OCI-LY1 (cell line): ENCODE results near the gene GRIPAP1.
A peak's percentile ranks its signal among the peaks of the same experiment; 100 is the strongest.

ENCODE experiments used
- H2AFZ ChIP-seq: fragments of 200-600 bp; sonication (generic), shearing (Covaris generic); 2 replicates; pipeline ENCODE4 v1.6.0; 2014; ENCODE audit warnings: antibody characterized with exemption, mild to moderate bottlenecking, low read length
- H3F3A ChIP-seq: fragments of 200-600 bp; sonication (generic), shearing (Covaris generic); 2 replicates; pipeline ENCODE4 v1.6.0; 2014; ENCODE audit warnings: mild to moderate bottlenecking, antibody characterized with exemption, low read length, moderate library complexity; ENCODE audit not compliant: insufficient read depth
- H3K27ac ChIP-seq: fragments of 200-600 bp; sonication (generic); 2 replicates; pipeline ENCODE4 v1.5.1; 2014; ENCODE audit warnings: low read length, mixed run types, mild to moderate bottlenecking, low read depth; ENCODE audit not compliant: poor library complexity, severe bottlenecking
- H3K27me3 ChIP-seq: fragments of 200-600 bp; sonication (generic); 2 replicates; pipeline ENCODE4 v1.6.0; 2014; ENCODE audit warnings: antibody characterized with exemption, mild to moderate bottlenecking, low read length, moderate library complexity; ENCODE audit not compliant: insufficient read depth
- H3K36me3 ChIP-seq: fragments of 200-600 bp; sonication (generic); 2 replicates; pipeline ENCODE4 v1.6.1; 2014; ENCODE audit warnings: mild to moderate bottlenecking, antibody characterized with exemption, low read length, moderate library complexity, mixed read lengths; ENCODE audit not compliant: insufficient read depth
- H3K4me1 ChIP-seq: fragments of 200-600 bp; sonication (generic); 2 replicates; pipeline ENCODE4 v1.5.1; 2014; ENCODE audit warnings: mild to moderate bottlenecking, low read length, moderate library complexity; ENCODE audit not compliant: insufficient read depth, severe bottlenecking
- H3K4me2 ChIP-seq: fragments of 200-600 bp; sonication (generic), shearing (Covaris generic); 2 replicates; pipeline ENCODE4 v1.6.1; 2014; ENCODE audit warnings: low read length
- H3K4me3 ChIP-seq: fragments of 200-600 bp; sonication (generic); 2 replicates; pipeline ENCODE4 v1.5.1; 2014; ENCODE audit warnings: low read length, low read depth, mild to moderate bottlenecking, mixed read lengths; ENCODE audit not compliant: poor library complexity, severe bottlenecking
- H3K79me2 ChIP-seq: fragments of 200-600 bp; shearing (Covaris generic); 2 replicates; pipeline ENCODE4 v1.6.1; 2016; ENCODE audit warnings: mixed run types, low read length, mixed read lengths; ENCODE audit not compliant: insufficient read depth
- H3K9ac ChIP-seq: fragments of 200-600 bp; sonication (generic), shearing (Covaris generic); 2 replicates; pipeline ENCODE4 v1.6.1; 2014; ENCODE audit warnings: mild to moderate bottlenecking, low read length, mixed read lengths
- H3K9me2 ChIP-seq: fragments of 200-600 bp; sonication (generic), shearing (Covaris generic); 2 replicates; pipeline ENCODE4 v1.6.1; 2014; ENCODE audit warnings: low read depth, mild to moderate bottlenecking, low read length, mixed read lengths
- H3K9me3 ChIP-seq: fragments of 200-600 bp; shearing (Covaris generic); 2 replicates; pipeline ENCODE4 v1.6.1; 2014; ENCODE audit warnings: low read length, mixed read lengths
- H4K20me1 ChIP-seq: fragments of 200-600 bp; sonication (generic), shearing (Covaris generic); 2 replicates; pipeline ENCODE4 v1.6.0; 2016; ENCODE audit warnings: mild to moderate bottlenecking, low read length; ENCODE audit not compliant: insufficient read depth
- EZH2 ChIP-seq: fragments of 200-600 bp; sonication (generic), shearing (Covaris generic); IDR thresholded peaks from 2 replicates; pipeline ENCODE4 v1.8.0; 2017; ENCODE audit warnings: borderline replicate concordance, mixed run types, mild to moderate bottlenecking, antibody characterized with exemption, low read length, moderate library complexity, mixed read lengths
- TF ChIP-seq, protein P1 (sequence below): fragments of 200-600 bp; sonication (generic), shearing (Covaris generic); IDR thresholded peaks from 2 replicates; pipeline ENCODE4 v1.5.1; 2017; ENCODE audit warnings: mild to moderate bottlenecking, antibody characterized with exemption, low read length, moderate library complexity, mixed read lengths

GRIPAP1 gene

DNA sequence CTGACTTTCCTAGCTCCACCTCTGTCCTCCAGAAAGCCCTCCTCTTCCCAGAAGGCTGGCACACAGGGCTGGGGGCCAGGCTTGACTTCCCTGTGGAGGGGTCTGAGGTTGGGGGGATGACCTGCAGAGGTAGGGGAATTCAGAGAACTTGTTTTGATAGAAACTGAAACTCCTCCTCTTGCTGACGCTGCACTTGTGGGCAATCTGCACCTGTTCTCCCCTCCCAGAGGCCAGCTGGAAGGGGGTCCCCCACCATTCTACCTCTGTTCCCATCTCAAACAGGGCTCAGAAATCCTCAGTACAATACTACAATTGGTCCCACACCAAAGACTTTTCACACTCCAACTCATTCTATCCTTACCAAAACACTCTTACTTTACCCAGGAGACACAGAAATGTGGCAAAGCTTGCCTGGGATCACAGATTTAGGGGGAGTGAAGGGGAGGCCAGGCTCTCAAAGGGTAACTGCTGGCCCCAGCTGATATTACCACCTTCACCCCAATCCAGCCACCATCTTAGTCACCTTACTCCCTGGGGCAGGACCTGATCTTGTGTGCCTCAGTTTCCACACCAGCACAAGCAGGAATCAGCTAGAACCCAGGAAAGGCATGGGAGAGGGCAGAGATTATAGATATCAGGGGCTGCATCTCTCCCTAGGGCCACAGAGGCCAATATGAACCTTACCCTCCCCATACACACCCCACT is 63.2 kb downstream of the GRIPAP1 start:
- Histone ChIP-seq H3K27me3 (no peaks in the 10 kb centered on the region), H3K9ac (peak overlapping the region; percentile 66), H3K4me1 (peaks cover 89% of the 10 kb centered on the region), H4K20me1 (no peaks in the 10 kb centered on the region), H3K9me3 (no peaks in the 10 kb centered on the region), H2AFZ (no peak overlapping the region), H3K36me3 (peaks cover 23% of the 10 kb centered on the region), H3K9me2 (no peaks in the 10 kb centered on the region), H3K4me3 (peak overlapping the region; percentile 35), H3K79me2 (no peaks in the 10 kb centered on the region), H3F3A (no peaks in the 10 kb centered on the region), H3K27ac (peak overlapping the region; percentile 99), H3K4me2 (peak overlapping the region; percentile 70)
- TF ChIP-seq EZH2 = no peak

DNA sequence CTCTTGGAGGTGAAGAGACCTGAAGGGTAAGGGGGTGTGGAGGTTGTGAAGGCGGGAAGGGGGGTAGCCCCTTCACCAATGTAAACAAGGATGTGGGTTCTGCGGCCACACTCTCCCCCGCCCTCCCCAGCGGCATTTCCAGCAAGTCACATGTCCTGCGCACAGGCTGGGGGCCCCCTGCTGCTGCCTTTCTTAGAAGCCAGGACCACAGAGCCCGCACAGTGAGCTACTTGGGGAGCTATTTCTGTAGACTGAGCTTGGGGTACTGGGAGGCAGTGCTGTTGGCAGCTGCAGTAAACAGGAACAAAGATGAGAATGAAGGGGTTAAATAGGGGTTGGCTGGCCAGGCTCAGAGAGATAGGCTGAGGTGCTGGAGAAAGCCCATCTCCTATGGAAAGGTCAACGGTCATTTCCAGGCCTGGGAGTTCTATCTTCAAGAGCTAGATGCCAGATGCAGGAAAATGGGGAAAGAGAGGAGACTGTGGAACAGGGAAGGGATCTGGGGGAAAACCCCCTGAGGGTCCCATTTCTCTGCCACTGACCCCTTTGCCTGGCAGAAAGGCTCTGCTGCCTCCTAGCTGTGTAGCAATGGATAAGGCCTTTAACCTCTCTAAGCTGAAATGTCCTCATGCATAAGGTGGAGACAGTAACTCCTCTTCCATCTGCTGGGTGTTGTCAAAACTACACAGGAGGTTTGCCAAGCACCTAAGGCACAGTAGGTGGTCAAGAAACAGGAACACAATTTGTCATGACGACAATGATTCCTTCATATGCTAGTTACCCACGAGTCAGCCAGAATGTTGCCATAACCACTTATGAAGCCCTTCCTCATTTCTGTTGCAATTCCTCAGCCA is 64.8 kb downstream of the GRIPAP1 start:
- Histone ChIP-seq H3K4me2 (peak overlapping the region; percentile 70), H4K20me1 (no peaks in the 10 kb centered on the region), H3K4me3 (peak overlapping the region; percentile 43), H3F3A (no peaks in the 10 kb centered on the region), H3K36me3 (peaks cover 32% of the 10 kb centered on the region), H3K9me3 (no peaks in the 10 kb centered on the region), H3K27ac (peak overlapping the region; percentile 99), H3K27me3 (no peaks in the 10 kb centered on the region), H3K9ac (peak overlapping the region; percentile 57), H3K4me1 (peaks cover 81% of the 10 kb centered on the region), H3K9me2 (no peaks in the 10 kb centered on the region), H3K79me2 (no peaks in the 10 kb centered on the region), H2AFZ (no peak overlapping the region)
- TF ChIP-seq, protein P1, sequence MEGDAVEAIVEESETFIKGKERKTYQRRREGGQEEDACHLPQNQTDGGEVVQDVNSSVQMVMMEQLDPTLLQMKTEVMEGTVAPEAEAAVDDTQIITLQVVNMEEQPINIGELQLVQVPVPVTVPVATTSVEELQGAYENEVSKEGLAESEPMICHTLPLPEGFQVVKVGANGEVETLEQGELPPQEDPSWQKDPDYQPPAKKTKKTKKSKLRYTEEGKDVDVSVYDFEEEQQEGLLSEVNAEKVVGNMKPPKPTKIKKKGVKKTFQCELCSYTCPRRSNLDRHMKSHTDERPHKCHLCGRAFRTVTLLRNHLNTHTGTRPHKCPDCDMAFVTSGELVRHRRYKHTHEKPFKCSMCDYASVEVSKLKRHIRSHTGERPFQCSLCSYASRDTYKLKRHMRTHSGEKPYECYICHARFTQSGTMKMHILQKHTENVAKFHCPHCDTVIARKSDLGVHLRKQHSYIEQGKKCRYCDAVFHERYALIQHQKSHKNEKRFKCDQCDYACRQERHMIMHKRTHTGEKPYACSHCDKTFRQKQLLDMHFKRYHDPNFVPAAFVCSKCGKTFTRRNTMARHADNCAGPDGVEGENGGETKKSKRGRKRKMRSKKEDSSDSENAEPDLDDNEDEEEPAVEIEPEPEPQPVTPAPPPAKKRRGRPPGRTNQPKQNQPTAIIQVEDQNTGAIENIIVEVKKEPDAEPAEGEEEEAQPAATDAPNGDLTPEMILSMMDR = peak; percentile 51
- no peak for TF ChIP-seq EZH2

DNA sequence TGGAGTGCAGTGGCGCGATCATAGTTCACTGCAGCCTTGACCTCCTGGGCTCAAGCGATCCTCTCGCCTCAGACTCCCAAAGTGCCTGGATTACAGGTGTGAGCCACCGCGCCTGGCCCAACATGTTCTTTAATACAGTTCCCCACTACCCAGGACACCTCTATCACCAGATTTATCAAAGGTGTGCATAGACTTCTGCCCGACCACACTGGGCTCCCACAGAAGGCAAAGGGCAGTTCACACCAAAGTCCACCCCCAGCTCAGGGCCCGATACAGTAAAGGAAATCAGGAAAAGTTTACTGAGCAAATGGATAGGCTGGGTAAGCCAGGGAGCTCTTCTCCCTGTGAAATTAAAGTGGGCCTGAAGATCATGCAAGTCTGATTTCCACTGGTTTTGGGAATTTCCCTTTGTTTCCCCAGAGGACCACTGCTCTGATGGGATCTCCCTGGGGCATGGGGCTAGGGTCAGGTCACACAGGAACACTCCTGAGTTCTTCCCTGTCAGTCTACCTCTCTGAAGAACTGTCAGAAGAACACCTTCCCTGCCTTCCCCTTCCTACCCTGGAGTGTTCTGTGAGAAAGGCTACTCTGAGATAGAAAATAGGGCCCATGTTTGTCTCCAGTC is 65.5 kb downstream of the GRIPAP1 start:
- Histone ChIP-seq H3K27ac (peak overlapping the region; percentile 99), H3K36me3 (peaks cover 32% of the 10 kb centered on the region), H3K4me3 (no peak overlapping the region), H4K20me1 (no peaks in the 10 kb centered on the region), H3K27me3 (no peaks in the 10 kb centered on the region), H2AFZ (no peak overlapping the region), H3K4me1 (peaks cover 74% of the 10 kb centered on the region), H3K9me2 (no peaks in the 10 kb centered on the region), H3K9ac (peak overlapping the region; percentile 47; the same call in 1 of the 2 replicates), H3K79me2 (no peaks in the 10 kb centered on the region), H3K4me2 (peak overlapping the region; percentile 70; the same call in 1 of the 2 replicates), H3F3A (no peaks in the 10 kb centered on the region), H3K9me3 (no peaks in the 10 kb centered on the region)
- TF ChIP-seq, protein P1 = no peak
- TF ChIP-seq EZH2 = no peak
